CD14-positive monocyte (primary cell): ENCODE results near the gene KIF1A. TPM values are rescaled to one million over a fixed set of nuclear protein-coding genes. Genes with fewer than 3 reads are reported as not detected.

ENCODE experiments used
- DNase-seq, 3 donors: peaks; one replicate each; pipeline ENCODE4 v3.0.0-alpha.2; 2011 to 2022
- H2AFZ ChIP-seq: 2 replicates; pipeline ENCODE4 v1.6.0; 2012; ENCODE audit warnings: mild to moderate bottlenecking, low read depth, low read length, inconsistent platforms; ENCODE audit not compliant: insufficient read depth, poor library complexity, severe bottlenecking
- H3K27ac ChIP-seq, 2 donors: 1 replicate in 1 of 2; 2 replicates in 1 of 2; pipeline ENCODE4 v1.5.1; 2012 to 2013; ENCODE audit warnings: low read length in 2 of 2, control low read depth in 1 of 2, inconsistent platforms in 1 of 2, low read depth in 1 of 2, mild to moderate bottlenecking in 1 of 2
- H3K27me3 ChIP-seq, 2 donors: one replicate each; pipeline versions ENCODE4 v1.6.0 to v1.6.1; 2011 to 2013; ENCODE audit warnings: low read length in 2 of 2; ENCODE audit not compliant: control insufficient read depth in 2 of 2, insufficient read depth in 2 of 2
- H3K36me3 ChIP-seq, 2 donors: replicated peaks in 1 of 2; 1 replicate in 1 of 2; 2 replicates in 1 of 2; pipeline versions ENCODE4 v1.5.1 to v1.6.1; 2012 to 2013; ENCODE audit warnings: low read length in 2 of 2, control low read depth in 1 of 2, inconsistent platforms in 1 of 2, mild to moderate bottlenecking in 1 of 2; ENCODE audit not compliant: insufficient read depth in 2 of 2, control insufficient read depth in 1 of 2
- H3K4me1 ChIP-seq, 2 donors: 1 replicate in 1 of 2; 2 replicates in 1 of 2; pipeline versions ENCODE4 v1.5.1 to v1.6.1; 2012 to 2013; ENCODE audit warnings: low read length in 2 of 2, control low read depth in 1 of 2, inconsistent platforms in 1 of 2, mild to moderate bottlenecking in 1 of 2, moderate library complexity in 1 of 2; ENCODE audit not compliant: insufficient read depth in 2 of 2, control insufficient read depth in 1 of 2
- H3K4me2 ChIP-seq: replicated peaks from 2 replicates; pipeline ENCODE3; 2012; ENCODE audit warnings: low read length, moderate library complexity, mild to moderate bottlenecking; ENCODE audit not compliant: poor library complexity, severe bottlenecking; ENCODE audit errors: extremely low read depth
- H3K4me3 ChIP-seq, 3 experiments: fragments of 200-600 bp in 1 of 3; sonication (generic) in 1 of 3; replicated peaks in 1 of 3; 1 replicate in 2 of 3; 2 replicates in 1 of 3; pipeline ENCODE4 v1.5.1; 2011 to 2013; ENCODE audit warnings: low read length in 3 of 3, mild to moderate bottlenecking in 3 of 3, control low read depth in 2 of 3, low read depth in 2 of 3, inconsistent platforms in 1 of 3, moderate library complexity in 1 of 3
- H3K79me2 ChIP-seq: 2 replicates; pipeline ENCODE4 v1.6.0; 2012; ENCODE audit warnings: mild to moderate bottlenecking, control low read depth, inconsistent platforms, low read length, moderate library complexity; ENCODE audit not compliant: insufficient read depth
- H3K9ac ChIP-seq: 2 replicates; pipeline ENCODE4 v1.6.0; 2017; ENCODE audit warnings: low read length, mild to moderate bottlenecking; ENCODE audit not compliant: insufficient read depth, poor library complexity, severe bottlenecking
- H3K9me3 ChIP-seq, 2 donors: replicated peaks in 1 of 2; 1 replicate in 1 of 2; 2 replicates in 1 of 2; pipeline versions ENCODE4 v1.5.1 to v1.6.1; 2012 to 2013; ENCODE audit warnings: low read length in 2 of 2, control low read depth in 1 of 2; ENCODE audit not compliant: control insufficient read depth in 1 of 2, insufficient read depth in 1 of 2
- H4K20me1 ChIP-seq: 2 replicates; pipeline ENCODE4 v1.6.0; 2012; ENCODE audit warnings: mild to moderate bottlenecking, low read length, control low read depth, moderate library complexity; ENCODE audit not compliant: insufficient read depth
- H3K27ac Mint-ChIP-seq, 7 donors: one replicate each; pipeline ENCODE4 v1.8.0; 2020; ENCODE audit warnings: mild to moderate bottlenecking in 7 of 7, mixed read lengths in 7 of 7, moderate library complexity in 6 of 7, inconsistent platforms in 2 of 7
- H3K27me3 Mint-ChIP-seq, 3 donors: one replicate each; pipeline ENCODE4 v1.8.0; 2021 to 2022; ENCODE audit warnings: low read depth in 3 of 3, mild to moderate bottlenecking in 3 of 3, mixed read lengths in 3 of 3, moderate library complexity in 3 of 3, inconsistent platforms in 1 of 3
- H3K36me3 Mint-ChIP-seq, 2 donors: one replicate each; pipeline ENCODE4 v1.8.0; 2020; ENCODE audit warnings: mixed read lengths in 2 of 2, inconsistent platforms in 1 of 2, mild to moderate bottlenecking in 1 of 2
- H3K4me1 Mint-ChIP-seq: one replicate; pipeline ENCODE4 v1.8.0; 2020; ENCODE audit warnings: mild to moderate bottlenecking, mixed read lengths
- H3K4me3 Mint-ChIP-seq, 2 donors: one replicate each; pipeline ENCODE4 v1.8.0; 2020; ENCODE audit warnings: mild to moderate bottlenecking in 2 of 2, mixed read lengths in 2 of 2, moderate library complexity in 1 of 2
- H3K9me3 Mint-ChIP-seq, 7 donors: one replicate each; pipeline ENCODE4 v1.8.0; 2020 to 2022; ENCODE audit warnings: mixed read lengths in 7 of 7, mild to moderate bottlenecking in 6 of 7, moderate library complexity in 6 of 7, inconsistent platforms in 2 of 7
- WGBS: methylation state at CpG from one replicate; pipeline ENCODE4 v1.1.5; 2013; ENCODE audit warnings: missing lambda C conversion rate; ENCODE audit not compliant: insufficient coverage; 5-methylcytosine and 5-hydroxymethylcytosine counted together
- intact Hi-C, 2 donors: fragments of 100-400 bp; cut with micrococcal nuclease; formaldehyde crosslinking; loops; one replicate each; pipeline versions ENCODE4 v1.15.0 to v1.15.1; 2023
- polyA plus RNA-seq, 3 donors: library from polyadenylated mRNA; depleted of rRNA in 1 of 3; unstranded in 2 of 3; stranded (reverse) in 1 of 3; fragments of 300-500 nt in 2 of 3; fragments of >200 nt in 1 of 3; fragmentation: Illumina TruSeq in 2 of 3; gene quantifications; 1 replicate in 2 of 3; 2 replicates in 1 of 3; pipeline ENCODE4 v1.2.3, GENCODE V29; 2012 to 2021
- TF ChIP-seq, protein P1 (sequence below): fragments of 200-600 bp; IDR thresholded peaks from one replicate; pipeline ENCODE4 v1.8.0; 2022; ENCODE audit warnings: antibody characterized with exemption, mild to moderate bottlenecking

Gene KIF1A
- polyA plus RNA-seq, 3 donors, result not detected

DNA sequence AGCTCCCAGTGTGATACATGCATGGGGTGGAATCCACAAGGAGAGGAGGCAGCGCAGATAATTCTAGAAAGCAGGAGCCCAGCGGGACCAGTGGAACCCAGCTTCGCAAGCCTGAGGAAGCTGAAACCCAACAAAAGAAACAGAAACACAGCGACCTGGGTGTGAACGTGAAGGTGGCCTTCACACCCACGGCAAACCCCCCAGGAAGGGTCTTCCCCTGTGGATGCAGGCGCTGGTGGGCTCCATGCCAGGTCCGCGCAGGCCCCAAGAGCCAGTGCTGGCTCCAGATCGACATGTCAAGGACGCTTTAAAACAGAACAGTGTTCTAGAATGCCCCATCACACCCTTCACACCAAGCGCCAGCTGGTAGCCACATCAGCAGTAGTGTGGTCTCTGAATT lies 22.1 kb downstream of the KIF1A start:
- no peak overlapping the region for H3K9ac ChIP-seq
- peaks cover 10 to 34% (median 11%) of the 10 kb centered on the region in 3 donors for H3K27me3 Mint-ChIP-seq
- peaks cover 3 to 4% of the 10 kb centered on the region in 2 donors for H3K27me3 ChIP-seq
- no peaks in the 10 kb centered on the region for H3K4me1 Mint-ChIP-seq
- no peak overlapping the region for H3K27ac ChIP-seq
- no peak overlapping the region for H3K27ac Mint-ChIP-seq
- no peaks in the 10 kb centered on the region for H4K20me1 ChIP-seq
- no peak overlapping the region for H3K4me2 ChIP-seq
- H2AFZ ChIP-seq, result no peak overlapping the region
- H3K36me3 Mint-ChIP-seq, result no peaks in the 10 kb centered on the region
- H3K9me3 ChIP-seq, result no peaks in the 10 kb centered on the region
- H3K4me3 ChIP-seq, result no peak overlapping the region
- intact Hi-C loops, result no loop called here
- DNase-seq, result no peak
- H3K4me1 ChIP-seq, result no peaks in the 10 kb centered on the region
- TF ChIP-seq, protein P1, sequence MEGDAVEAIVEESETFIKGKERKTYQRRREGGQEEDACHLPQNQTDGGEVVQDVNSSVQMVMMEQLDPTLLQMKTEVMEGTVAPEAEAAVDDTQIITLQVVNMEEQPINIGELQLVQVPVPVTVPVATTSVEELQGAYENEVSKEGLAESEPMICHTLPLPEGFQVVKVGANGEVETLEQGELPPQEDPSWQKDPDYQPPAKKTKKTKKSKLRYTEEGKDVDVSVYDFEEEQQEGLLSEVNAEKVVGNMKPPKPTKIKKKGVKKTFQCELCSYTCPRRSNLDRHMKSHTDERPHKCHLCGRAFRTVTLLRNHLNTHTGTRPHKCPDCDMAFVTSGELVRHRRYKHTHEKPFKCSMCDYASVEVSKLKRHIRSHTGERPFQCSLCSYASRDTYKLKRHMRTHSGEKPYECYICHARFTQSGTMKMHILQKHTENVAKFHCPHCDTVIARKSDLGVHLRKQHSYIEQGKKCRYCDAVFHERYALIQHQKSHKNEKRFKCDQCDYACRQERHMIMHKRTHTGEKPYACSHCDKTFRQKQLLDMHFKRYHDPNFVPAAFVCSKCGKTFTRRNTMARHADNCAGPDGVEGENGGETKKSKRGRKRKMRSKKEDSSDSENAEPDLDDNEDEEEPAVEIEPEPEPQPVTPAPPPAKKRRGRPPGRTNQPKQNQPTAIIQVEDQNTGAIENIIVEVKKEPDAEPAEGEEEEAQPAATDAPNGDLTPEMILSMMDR, result no peak
- 84% methylated on average over 11 of the region's 12 CpGs for WGBS
- H3K79me2 ChIP-seq, result no peaks in the 10 kb centered on the region
- peaks cover 0 to 5% (median 0%) of the 10 kb centered on the region in 7 donors for H3K9me3 Mint-ChIP-seq
- H3K4me3 Mint-ChIP-seq, result no peak overlapping the region
- no peaks in the 10 kb centered on the region for H3K36me3 ChIP-seq

DNA sequence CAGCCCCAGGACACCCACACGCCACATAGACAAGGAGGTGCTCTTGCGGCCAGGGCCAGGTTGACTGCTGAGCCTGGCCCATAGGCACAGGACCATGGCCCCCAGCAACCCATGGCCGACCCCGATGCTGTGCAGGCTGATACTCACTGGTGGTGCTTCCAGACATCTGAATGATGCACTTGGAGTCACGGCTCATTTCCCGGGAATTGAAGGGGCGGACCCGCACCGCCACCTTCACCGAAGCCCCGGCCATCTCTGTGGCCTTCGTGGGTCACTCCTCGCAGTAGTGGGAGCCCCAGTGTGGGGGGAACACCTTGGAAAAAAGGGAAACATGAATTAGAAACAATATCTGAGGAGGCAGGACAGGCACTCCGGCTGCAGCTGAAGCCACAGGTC lies 22.5 kb downstream of the KIF1A start:
- H3K4me2 ChIP-seq, result no peak overlapping the region
- Mint-ChIP-seq H3K4me3 (no peak overlapping the region), H3K27me3 (peaks cover 10 to 34% (median 11%) of the 10 kb centered on the region in 3 donors)

More for the DNA sequence above, 22.5 kb downstream of the KIF1A start:
- Mint-ChIP-seq H3K36me3 (no peaks in the 10 kb centered on the region), H3K27ac (no peak overlapping the region), H3K4me1 (no peaks in the 10 kb centered on the region), H3K9me3 (peaks cover 0 to 5% (median 0%) of the 10 kb centered on the region in 7 donors)
- Histone ChIP-seq H3K79me2 (no peaks in the 10 kb centered on the region), H3K4me3 (no peak overlapping the region), H3K27me3 (peaks cover 3 to 4% of the 10 kb centered on the region in 2 donors), H3K4me1 (no peaks in the 10 kb centered on the region), H3K9me3 (no peaks in the 10 kb centered on the region), H3K27ac (no peak overlapping the region), H3K9ac (no peak overlapping the region), H3K36me3 (no peaks in the 10 kb centered on the region), H2AFZ (no peak overlapping the region), H4K20me1 (no peaks in the 10 kb centered on the region)
- DNase-seq, result no peak
- 96% methylated on average over 5 of the region's 14 CpGs for WGBS
- TF ChIP-seq, protein P1, result no peak
- intact Hi-C loops, result no loop called here
